IPS DF 6.9 (cell line): ENCODE measurements around the gene TTC21B.
"Not testable (repeated sequence)": the region's sequence is repeated elsewhere in the genome, so short reads cannot be mapped to it uniquely, and the experiment has no call there.

Source experiments
- DNase-seq: peaks from one replicate; pipeline ENCODE4 v3.0.0-alpha.2; 2013; ENCODE audit warnings: low read depth, low spot score
- H3K27ac ChIP-seq: one replicate; pipeline ENCODE4 v1.5.1; 2013; ENCODE audit warnings: low read length, control low read depth
- H3K27me3 ChIP-seq: 2 replicates; pipeline ENCODE4 v1.6.1; 2013; ENCODE audit warnings: mild to moderate bottlenecking, low read length; ENCODE audit not compliant: control insufficient read depth, insufficient read depth
- H3K36me3 ChIP-seq: 2 replicates; pipeline ENCODE4 v1.6.1; 2013; ENCODE audit warnings: low read length; ENCODE audit not compliant: control insufficient read depth, insufficient read depth
- H3K4me1 ChIP-seq: 2 replicates; pipeline ENCODE4 v1.6.1; 2013; ENCODE audit warnings: low read length; ENCODE audit not compliant: control insufficient read depth, insufficient read depth
- H3K4me3 ChIP-seq: 2 replicates; pipeline ENCODE4 v1.5.1; 2013; ENCODE audit warnings: mild to moderate bottlenecking, low read length
- H3K9me3 ChIP-seq: 2 replicates; pipeline ENCODE4 v1.6.1; 2013; ENCODE audit warnings: low read length, inconsistent platforms; ENCODE audit not compliant: control insufficient read depth, insufficient read depth
- WGBS: extraction: QIAGEN DNeasy Blood & Tissue Kit; methylation state at CpG from one replicate; pipeline ENCODE4 v1.1.7; 2013; ENCODE audit warnings: mixed read lengths, missing lambda C conversion rate; ENCODE audit not compliant: insufficient read length, insufficient coverage; 5-methylcytosine and 5-hydroxymethylcytosine counted together

The TTC21B gene

GRCh38 chr2:165870346-165870745, 83.2 kb downstream of the TTC21B start:
- no peak overlapping the region for H3K4me3 ChIP-seq
- no peak for DNase-seq
- H3K4me1 ChIP-seq, result no peaks in the 10 kb centered on the region
- H3K27ac ChIP-seq, result no peak overlapping the region
- H3K27me3 ChIP-seq, result no peaks in the 10 kb centered on the region
- no CpG with 5 or more reads among the region's 6 CpGs for WGBS
- H3K36me3 ChIP-seq, result no peaks in the 10 kb centered on the region
- H3K9me3 ChIP-seq, result no peaks in the 10 kb centered on the region; the same call in 1 of the 2 replicates

- Histone ChIP-seq H3K36me3 (no peaks in the 10 kb centered on the region), H3K27me3 (no peaks in the 10 kb centered on the region), H3K27ac (no peak overlapping the region), H3K4me1 (no peaks in the 10 kb centered on the region), H3K9me3 (no peaks in the 10 kb centered on the region; the same call in 1 of the 2 replicates), H3K4me3 (no peak overlapping the region)
- no CpG with 5 or more reads among the region's 4 CpGs for WGBS
- no peak for DNase-seq
These were observed 85.4 kb downstream of the TTC21B start for GRCh38 chr2:165868211-165868610.

DNA sequence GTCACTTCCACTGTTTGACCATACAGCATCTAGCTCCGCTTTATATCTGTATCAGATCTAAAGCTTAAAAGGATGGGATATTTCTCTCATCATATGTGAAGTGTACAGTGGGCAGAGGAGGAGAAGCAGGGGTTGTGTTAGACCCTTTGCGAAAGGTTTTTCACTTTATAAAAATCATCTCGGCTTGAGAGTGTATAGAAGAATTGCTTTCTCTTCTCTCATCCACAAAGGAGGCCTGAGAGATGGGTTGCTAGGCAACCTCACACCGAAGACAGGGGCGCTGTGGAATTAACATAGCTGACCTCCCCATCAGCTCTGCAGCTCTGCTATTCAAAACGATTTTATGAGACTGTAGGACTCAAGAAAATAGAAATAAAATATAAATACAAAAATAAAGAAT, 89.3 kb downstream of the TTC21B start:
- H3K27me3 ChIP-seq, result no peaks in the 10 kb centered on the region
- 0 out of 2 replicates have a peak, but pooled peaks cover 2% of the 10 kb centered on the region for H3K9me3 ChIP-seq
- H3K4me3 ChIP-seq, result no peak overlapping the region
- H3K4me1 ChIP-seq, result no peaks in the 10 kb centered on the region
- WGBS, result no CpG with 5 or more reads among the region's 6 CpGs
- DNase-seq, result no peak
- no peak overlapping the region for H3K27ac ChIP-seq
- H3K36me3 ChIP-seq, result no peaks in the 10 kb centered on the region

DNA sequence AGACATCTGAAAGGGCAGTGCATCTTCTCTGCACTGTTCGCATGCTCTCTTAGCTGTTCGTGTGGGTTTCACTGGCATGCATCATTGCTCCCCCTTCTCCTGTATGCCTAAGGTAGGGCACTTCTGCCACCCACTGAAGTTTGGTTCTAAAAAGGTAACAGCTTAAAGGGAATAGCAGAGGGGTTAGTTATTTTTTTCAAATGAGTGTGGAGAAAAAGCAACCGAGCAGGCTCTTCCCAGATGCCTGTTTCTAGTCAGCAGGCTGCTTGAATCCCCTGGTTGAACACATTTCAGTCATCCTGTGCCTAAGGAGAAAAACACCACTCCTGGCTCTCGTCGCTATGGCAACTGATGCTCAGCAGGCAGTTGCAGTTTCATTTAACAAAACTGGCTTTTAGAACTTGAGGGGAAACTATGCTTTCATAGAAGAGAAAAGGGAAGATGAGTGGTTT, 89.7 kb downstream of the TTC21B start:
- WGBS, result no CpG with 5 or more reads among the region's 5 CpGs
- H3K9me3 ChIP-seq, result 0 out of 2 replicates have a peak, but pooled peaks cover 2% of the 10 kb centered on the region
- H3K4me1 ChIP-seq, result no peaks in the 10 kb centered on the region
- DNase-seq, result no peak
- H3K36me3 ChIP-seq, result no peaks in the 10 kb centered on the region
- no peak overlapping the region for H3K27ac ChIP-seq
- H3K4me3 ChIP-seq, result no peak overlapping the region
- no peaks in the 10 kb centered on the region for H3K27me3 ChIP-seq

GRCh38 chr2:165861083-165861482, 92.5 kb downstream of the TTC21B start:
- no CpG with 5 or more reads among the region's 2 CpGs for WGBS
- not testable (repeated sequence) for H3K9me3 ChIP-seq

GRCh38 chr2:165859723-165860122, 93.9 kb downstream of the TTC21B start:
- H3K36me3 ChIP-seq, H3K27me3 ChIP-seq, H3K27ac ChIP-seq, DNase-seq, H3K4me1 ChIP-seq, H3K9me3 ChIP-seq, H3K4me3 ChIP-seq: not testable (repeated sequence)
- no CpG with 5 or more reads among the region's 2 CpGs for WGBS

More at GRCh38 chr2:165861083-165861482, 92.5 kb downstream of the TTC21B start:
- not testable (repeated sequence) for H3K4me1 ChIP-seq, H3K36me3 ChIP-seq, H3K27me3 ChIP-seq, H3K4me3 ChIP-seq, H3K27ac ChIP-seq, DNase-seq

GRCh38 chr2:165857876-165858275, 95.7 kb downstream of the TTC21B start:
- WGBS, result no CpG with 5 or more reads among the region's 1 CpG
- H3K27ac ChIP-seq, result no peak overlapping the region
- DNase-seq, result no peak

DNA sequence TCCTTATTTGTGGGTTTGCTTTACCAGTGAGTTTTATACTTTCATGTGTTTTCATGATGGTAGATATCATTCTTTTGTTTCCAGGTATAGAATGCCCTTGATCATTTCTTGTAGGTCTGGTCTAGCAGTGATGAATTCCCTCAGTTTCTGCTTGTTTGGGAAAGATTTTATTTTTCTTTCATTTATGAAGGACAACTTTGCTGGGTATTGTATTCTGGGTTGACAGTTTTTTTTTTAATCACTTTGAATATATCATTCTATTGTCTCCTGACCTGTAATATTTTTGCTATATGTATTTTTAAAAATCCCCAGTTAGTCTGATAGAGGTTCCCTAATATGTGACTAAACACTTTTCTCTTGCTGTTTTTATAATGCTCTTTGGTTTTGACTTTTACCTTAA, 101.2 kb downstream of the TTC21B start:
- Histone ChIP-seq H3K27me3 (no peaks in the 10 kb centered on the region), H3K4me1 (no peaks in the 10 kb centered on the region), H3K36me3 (no peaks in the 10 kb centered on the region), H3K27ac (no peak overlapping the region), H3K9me3 (no peaks in the 10 kb centered on the region), H3K4me3 (no peak overlapping the region)
- no peak for DNase-seq

More at GRCh38 chr2:165857876-165858275, 95.7 kb downstream of the TTC21B start:
- Histone ChIP-seq H3K4me3 (no peak overlapping the region), H3K36me3 (no peaks in the 10 kb centered on the region), H3K4me1 (no peaks in the 10 kb centered on the region), H3K27me3 (no peaks in the 10 kb centered on the region), H3K9me3 (0 out of 2 replicates have a peak, but pooled peaks cover 2% of the 10 kb centered on the region)

- H3K27ac ChIP-seq, result no peak overlapping the region
- WGBS, result no CpG with 5 or more reads among the region's 2 CpGs
These were observed 106.6 kb downstream of the TTC21B start for GRCh38 chr2:165847001-165847400.

DNA sequence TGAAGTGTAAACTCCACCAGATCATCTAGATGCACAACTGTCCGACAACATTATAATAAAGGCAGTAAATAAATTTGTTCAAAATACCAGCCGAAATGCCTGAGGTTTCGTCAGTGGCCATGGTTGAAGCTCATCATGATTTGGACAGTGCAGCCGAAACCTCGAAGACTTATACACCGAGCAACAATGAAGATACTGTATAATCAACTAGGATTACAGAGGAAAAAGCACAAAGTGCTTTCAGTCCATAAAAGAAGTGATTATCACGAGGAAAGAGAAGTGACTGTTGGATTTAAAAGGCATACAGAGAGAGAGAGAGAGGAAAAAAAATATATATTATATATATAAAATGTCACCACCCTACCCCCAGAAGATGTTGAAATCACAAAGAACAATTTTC, 107.5 kb downstream of the TTC21B start:
- H3K36me3 ChIP-seq, result no peaks in the 10 kb centered on the region
- H3K27me3 ChIP-seq, result no peaks in the 10 kb centered on the region
- H3K9me3 ChIP-seq, result no peaks in the 10 kb centered on the region
- peaks cover 2% of the 10 kb centered on the region; the same call in 1 of the 2 replicates for H3K4me1 ChIP-seq
- WGBS, result no CpG with 5 or more reads among the region's 7 CpGs
- H3K27ac ChIP-seq, result no peak overlapping the region
- H3K4me3 ChIP-seq, result no peak overlapping the region
- no peak for DNase-seq

More at GRCh38 chr2:165847001-165847400, 106.6 kb downstream of the TTC21B start:
- Histone ChIP-seq H3K9me3 (no peaks in the 10 kb centered on the region), H3K36me3 (no peaks in the 10 kb centered on the region), H3K27me3 (no peaks in the 10 kb centered on the region), H3K4me3 (no peak overlapping the region), H3K4me1 (peaks cover 2% of the 10 kb centered on the region; the same call in 1 of the 2 replicates)
- DNase-seq, result no peak

DNA sequence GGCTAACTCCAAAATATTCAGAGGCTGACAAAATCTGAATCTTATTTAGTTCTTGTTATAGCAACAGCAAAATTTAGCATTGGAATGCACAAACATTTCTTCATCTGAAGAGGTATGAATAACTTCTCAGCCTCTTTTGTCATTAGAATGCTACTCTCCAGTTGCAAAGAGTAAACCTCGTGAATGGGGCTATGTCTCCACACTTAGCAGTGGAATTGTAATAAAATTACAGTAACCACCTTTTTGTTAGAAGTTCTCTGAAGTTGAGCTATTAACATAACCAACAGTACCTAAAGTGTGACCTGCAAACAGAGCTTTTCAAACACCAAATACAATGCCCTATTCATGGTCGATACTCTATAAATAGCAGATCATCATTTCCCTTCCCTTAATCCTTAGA, 109.4 kb downstream of the TTC21B start:
- Histone ChIP-seq H3K27me3 (no peaks in the 10 kb centered on the region), H3K36me3 (no peaks in the 10 kb centered on the region), H3K4me1 (peaks cover 2% of the 10 kb centered on the region; the same call in 1 of the 2 replicates), H3K27ac (peak overlapping the region; percentile 21), H3K4me3 (no peak overlapping the region), H3K9me3 (no peaks in the 10 kb centered on the region)
- no CpG with 5 or more reads among the region's 2 CpGs for WGBS
- no peak for DNase-seq
